ENCODE data around the gene NUFIP1. TPM values are rescaled to one million over a fixed set of nuclear protein-coding genes. Genes with fewer than 3 reads are reported as not detected.

The NUFIP1 gene
- total and polyA plus RNA-seq, 11 donors = 1.4 to 4.9 (median 3.0) TPM

GRCh38 chr13:44918326-44919103, 70.8 kb downstream of the NUFIP1 start:
- intact Hi-C loops (cut with DNase I) = loop anchor here in 4 of 10 donors (1.0 to 5.0 kb wide), 5 partner anchors 49 to 341 kb away; partner anchors contain the start of gene TSC22D1 (in 3 of the 4)

GRCh38 chr13:44917589-44918325, 71.5 kb downstream of the NUFIP1 start:
- intact Hi-C loops (cut with DNase I) = loop anchor here in 4 of 10 donors (1.0 to 5.0 kb wide), 5 partner anchors 50 to 340 kb away; partner anchors contain the start of gene TSC22D1 (in 3 of the 4)
- TF ChIP-seq CTCF (IDR thresholded peaks at IDR 0.05) (peak in 8 of 12 donors; percentile 15 to 60 (median 40)), POLR2A (IDR thresholded peaks at IDR 0.05) (peak in 1 of 2 donors; percentile 42)
- no peaks in the 10 kb centered on the region for H3K9me3 ChIP-seq
- H3K27ac ChIP-seq = peak overlapping the region; percentile 91 to 98 (median 95)
- peak; percentile 94 to 97 (median 97) for DNase-seq
- 0% methylated on average over 33 to 41 of the region's 41 CpGs for WGBS, 4 donors
- peak; percentile 87 to 93 (median 90) for ATAC-seq
- no peaks in the 10 kb centered on the region for H3K27me3 ChIP-seq
- peak overlapping the region; percentile 3 to 71 (median 60) for H3K4me3 ChIP-seq
- H3K4me1 ChIP-seq = peaks cover 0 to 33% (median 23%) of the 10 kb centered on the region in 12 donors
- no peaks in the 10 kb centered on the region for H3K36me3 ChIP-seq

More at GRCh38 chr13:44918326-44919103, 70.8 kb downstream of the NUFIP1 start:
- DNase-seq (peak; percentile 88 to 95 (median 92)), ATAC-seq (peak; percentile 86 to 95 (median 94))
- 10 to 13% (median 12%) methylated on average over 26 of the region's 26 CpGs for WGBS, 4 donors
- H3K27me3 ChIP-seq = no peaks in the 10 kb centered on the region
- TF ChIP-seq CTCF (IDR thresholded peaks at IDR 0.05) = peak; percentile 56 to 91 (median 83)
- TF ChIP-seq POLR2A (IDR thresholded peaks at IDR 0.05) = peak in 1 of 2 donors; percentile 42
- H3K9me3 ChIP-seq = no peaks in the 10 kb centered on the region
- peak overlapping the region; percentile 91 to 98 (median 95) for H3K27ac ChIP-seq
- H3K4me3 ChIP-seq = peak overlapping the region; percentile 3 to 71 (median 60)
- H3K36me3 ChIP-seq = no peaks in the 10 kb centered on the region
- H3K4me1 ChIP-seq = peaks cover 0 to 34% (median 24%) of the 10 kb centered on the region in 12 donors

- peaks cover 0 to 12% (median 0%) of the 10 kb centered on the region in 12 donors for H3K9me3 ChIP-seq
- TF ChIP-seq CTCF (IDR thresholded peaks at IDR 0.05) (no peak), POLR2A (IDR thresholded peaks at IDR 0.05) (no peak)
- WGBS, 4 donors = 88 to 93% (median 91%) methylated on average over 3 of the region's 3 CpGs
- no peaks in the 10 kb centered on the region for H3K27me3 ChIP-seq
- peaks cover 0 to 6% (median 0%) of the 10 kb centered on the region in 12 donors for H3K4me1 ChIP-seq
- H3K36me3 ChIP-seq = no peaks in the 10 kb centered on the region
- DNase-seq (no peak), ATAC-seq (no peak)
- no peak overlapping the region for H3K27ac ChIP-seq
- intact Hi-C loops (cut with DNase I) = loop anchor here in 1 of 10 donors (5.0 kb wide), 2 partner anchors 100 to 335 kb away; partner anchors contain the start of gene TSC22D1
- no peak overlapping the region for H3K4me3 ChIP-seq
Measured at GRCh38 chr13:44912278-44913016, 76.8 kb downstream of the NUFIP1 start.
